Umbilical cord (tissue), 2 donors: ENCODE measurements around the gene PALMD. TPM values are rescaled to one million over a fixed set of nuclear protein-coding genes. Genes with fewer than 3 reads are reported as not detected.

Source experiments
- DNase-seq: peaks from one replicate; pipeline ENCODE4 v3.0.0-alpha.2; 2015; ENCODE audit warnings: low spot score
- total RNA-seq: library from RNA; depleted of rRNA; stranded (reverse); fragments of >200 nt; gene quantifications from one replicate; pipeline ENCODE4 v1.2.3, GENCODE V29; 2014; ENCODE audit warnings: low replicate concordance; ENCODE audit not compliant: insufficient read depth

Gene PALMD
- total RNA-seq, 1 donor from 2014 or later: 33.0 TPM

GRCh38 chr1:99658031-99658290 is 12.0 kb downstream of the PALMD start:
- no peak for DNase-seq

GRCh38 chr1:99659755-99660210 is 13.9 kb downstream of the PALMD start:
- no peak for DNase-seq

GRCh38 chr1:99660496-99660895 is 14.6 kb downstream of the PALMD start:
- DNase-seq: no peak

GRCh38 chr1:99661780-99662179 is 15.9 kb downstream of the PALMD start:
- no peak for DNase-seq

GRCh38 chr1:99662539-99663080 is 16.7 kb downstream of the PALMD start:
- peak; percentile 45 for DNase-seq

GRCh38 chr1:99663501-99663900 is 17.6 kb downstream of the PALMD start:
- DNase-seq: no peak

GRCh38 chr1:99665212-99665611 is 19.3 kb downstream of the PALMD start:
- no peak for DNase-seq

GRCh38 chr1:99669376-99669775 is 23.5 kb downstream of the PALMD start:
- DNase-seq: no peak

- DNase-seq: no peak
These were observed 23.9 kb downstream of the PALMD start for GRCh38 chr1:99669821-99670220.

- DNase-seq: no peak
These were observed 24.7 kb downstream of the PALMD start for GRCh38 chr1:99670583-99670982.

- DNase-seq: no peak
These were observed 26.1 kb downstream of the PALMD start for GRCh38 chr1:99672038-99672437.

- no peak for DNase-seq
These were observed 26.8 kb downstream of the PALMD start for GRCh38 chr1:99672530-99673213.

- DNase-seq: no peak
These were observed 27.4 kb downstream of the PALMD start for GRCh38 chr1:99673315-99673714.

GRCh38 chr1:99674115-99675064 is 28.5 kb downstream of the PALMD start:
- DNase-seq: no peak

- DNase-seq: no peak
These were observed 29.4 kb downstream of the PALMD start for GRCh38 chr1:99675292-99675691.

- DNase-seq: no peak
These were observed 30.1 kb downstream of the PALMD start for GRCh38 chr1:99675994-99676393.

GRCh38 chr1:99676876-99677275 is 31.0 kb downstream of the PALMD start:
- no peak for DNase-seq

- no peak for DNase-seq
These were observed 31.5 kb downstream of the PALMD start for GRCh38 chr1:99677416-99677815.

- no peak for DNase-seq
These were observed 34.4 kb downstream of the PALMD start for GRCh38 chr1:99680270-99680669.

GRCh38 chr1:99681583-99681982 is 35.7 kb downstream of the PALMD start:
- DNase-seq: no peak

- no peak for DNase-seq
These were observed 36.4 kb downstream of the PALMD start for GRCh38 chr1:99682291-99682751.

- DNase-seq: peak; percentile 79
These were observed 39.7 kb downstream of the PALMD start for GRCh38 chr1:99685516-99686180.
